ENCODE results near the gene RPS21. TPM values are rescaled to one million over a fixed set of nuclear protein-coding genes. Genes with fewer than 3 reads are reported as not detected.
"Not testable (repeated sequence)": the region's sequence is repeated elsewhere in the genome, so short reads cannot be mapped to it uniquely, and the experiment has no call there.

RPS21 gene
- total RNA-seq, 1 donor from 2014 or later: 2,085 TPM

DNA sequence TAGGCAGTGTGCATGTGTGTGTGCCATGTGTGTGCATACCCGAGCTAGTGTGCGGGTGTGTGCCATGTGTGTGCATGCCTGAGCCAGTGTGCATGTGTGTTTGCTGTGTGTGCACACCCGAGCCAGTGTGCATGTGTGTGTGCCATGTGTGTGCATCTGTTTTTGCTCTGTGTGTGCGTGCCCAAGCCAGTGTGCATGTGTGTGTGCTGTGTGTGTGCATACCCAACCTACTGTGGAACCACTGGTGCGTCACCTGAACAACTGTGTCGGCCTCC, 34.8 kb downstream of the RPS21 start:
- DNase-seq (ENCODE audit: low spot score): no peak
- Mint-ChIP-seq H3K36me3 (ENCODE audit: low read depth) (no peaks in the 10 kb centered on the region), H3K9me3 (no peaks in the 10 kb centered on the region), H3K27me3 (ENCODE audit: low read depth) (no peaks in the 10 kb centered on the region), H3K4me3 (ENCODE audit: low read depth) (no peak overlapping the region), H3K27ac (no peak overlapping the region), H3K4me1 (ENCODE audit: low read depth) (no peaks in the 10 kb centered on the region)
- intact Hi-C loops (cut with micrococcal nuclease): no loop called here

DNA sequence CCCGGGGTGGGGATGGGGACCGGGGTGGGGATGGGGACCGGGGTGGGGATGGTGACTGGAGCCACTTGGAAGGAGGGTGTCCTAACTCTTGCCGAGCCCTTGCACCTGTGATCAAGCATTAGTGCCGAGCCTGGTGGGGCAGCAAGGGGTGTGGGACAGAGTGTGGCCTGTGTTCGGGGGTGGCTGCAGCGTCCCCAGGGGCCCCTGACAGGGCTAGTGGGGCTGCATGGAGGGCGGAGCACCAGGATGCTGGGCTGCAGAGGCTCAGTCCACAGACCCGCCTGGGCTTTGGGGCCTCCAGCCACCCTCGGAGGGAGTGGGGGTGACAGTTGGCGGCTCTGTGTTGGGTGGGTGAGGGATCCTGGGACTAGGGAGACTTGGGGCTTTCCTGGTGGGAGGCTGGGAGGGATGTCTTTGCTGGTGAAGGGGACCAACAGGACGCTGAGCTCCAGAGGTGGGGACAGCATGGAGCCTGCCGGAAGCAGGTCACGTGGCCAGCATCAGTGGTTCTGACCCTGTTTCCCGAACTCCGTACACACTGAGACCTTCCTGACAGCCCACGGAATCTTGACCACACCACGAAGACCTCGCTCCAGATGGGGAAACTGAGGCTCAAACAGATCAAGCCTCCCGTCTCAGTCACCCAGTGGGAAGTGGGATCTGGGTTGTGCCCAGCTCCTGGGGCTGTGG, 35.9 kb downstream of the RPS21 start:
- H3K36me3 Mint-ChIP-seq (ENCODE audit: low read depth): no peaks in the 10 kb centered on the region
- no peaks in the 10 kb centered on the region for H3K27me3 Mint-ChIP-seq (ENCODE audit: low read depth)
- no peak overlapping the region for H3K4me3 Mint-ChIP-seq (ENCODE audit: low read depth)
- no peaks in the 10 kb centered on the region for H3K9me3 Mint-ChIP-seq
- DNase-seq (ENCODE audit: low spot score): no peak
- no peaks in the 10 kb centered on the region for H3K4me1 Mint-ChIP-seq (ENCODE audit: low read depth)
- H3K27ac Mint-ChIP-seq: no peak overlapping the region
- intact Hi-C loops (cut with micrococcal nuclease): no loop called here

DNA sequence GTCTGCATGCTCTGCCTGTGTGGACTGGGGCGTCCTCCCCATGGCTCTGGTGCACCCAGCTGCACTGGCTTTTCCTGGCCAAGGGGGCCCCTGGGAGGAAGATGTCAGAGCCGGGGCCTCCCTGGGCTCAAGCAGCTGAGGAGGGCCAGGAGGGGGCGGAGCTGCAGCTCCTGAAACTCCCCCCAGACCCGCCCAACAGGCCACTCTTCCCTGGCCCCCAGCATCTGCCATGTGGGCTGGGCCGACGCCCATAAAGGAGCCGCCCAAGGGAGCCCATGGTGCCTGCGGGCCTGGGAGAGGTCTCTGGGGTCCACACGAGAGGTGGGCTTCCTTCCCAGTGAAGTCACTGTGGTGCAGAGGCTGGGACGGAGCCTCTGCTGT, 36.4 kb downstream of the RPS21 start:
- no peaks in the 10 kb centered on the region for H3K9me3 Mint-ChIP-seq
- no peak overlapping the region for H3K4me3 Mint-ChIP-seq (ENCODE audit: low read depth)
- H3K4me1 Mint-ChIP-seq (ENCODE audit: low read depth): no peaks in the 10 kb centered on the region
- intact Hi-C loops (cut with micrococcal nuclease): no loop called here
- H3K27ac Mint-ChIP-seq: no peak overlapping the region
- no peaks in the 10 kb centered on the region for H3K36me3 Mint-ChIP-seq (ENCODE audit: low read depth)
- H3K27me3 Mint-ChIP-seq (ENCODE audit: low read depth): no peaks in the 10 kb centered on the region
- DNase-seq (ENCODE audit: low spot score): no peak

DNA sequence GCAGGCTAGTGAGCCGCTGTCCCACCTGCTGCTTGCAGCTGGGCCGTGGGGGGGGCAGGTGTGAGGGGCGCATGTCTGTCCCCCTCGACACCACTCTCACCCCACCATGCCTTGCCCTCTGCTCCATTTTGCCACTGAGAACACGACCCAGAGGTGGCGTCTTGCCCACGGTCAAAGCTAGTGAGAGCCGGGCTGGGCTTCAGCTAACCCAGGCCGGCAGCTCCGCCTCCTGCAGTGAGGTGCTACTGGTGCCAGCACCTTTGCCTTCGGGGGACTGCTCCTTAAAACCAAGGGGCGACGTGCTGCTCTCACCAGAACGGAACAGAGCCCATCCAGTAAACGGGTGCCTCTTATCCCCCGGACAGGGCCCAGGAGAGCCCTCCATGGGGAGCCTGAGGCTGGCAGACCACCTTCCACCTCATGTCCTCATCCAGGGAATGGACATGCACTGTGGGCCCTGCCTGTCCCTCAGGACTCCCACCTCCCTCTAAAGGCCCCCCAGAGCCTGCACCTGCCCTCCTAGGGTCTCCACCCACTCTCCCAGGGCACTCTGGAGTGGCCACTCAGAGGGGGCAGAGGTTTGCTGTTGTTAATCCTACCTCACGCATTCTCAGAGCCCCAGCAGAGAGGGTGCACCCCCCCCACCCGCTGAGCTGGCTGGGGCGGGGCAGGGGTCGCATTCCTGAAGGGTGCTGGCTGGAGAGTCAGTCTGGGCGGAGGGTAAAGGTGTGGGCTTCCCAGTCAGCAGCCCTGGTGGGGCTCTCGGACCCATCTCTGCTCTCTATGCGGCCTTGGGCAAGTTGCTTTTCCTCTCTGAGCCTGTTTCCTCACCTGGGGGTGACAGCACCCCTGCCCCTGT, 37.6 kb downstream of the RPS21 start:
- H3K36me3 Mint-ChIP-seq (ENCODE audit: low read depth): no peaks in the 10 kb centered on the region
- DNase-seq (ENCODE audit: low spot score): no peak
- H3K9me3 Mint-ChIP-seq: no peaks in the 10 kb centered on the region
- intact Hi-C loops (cut with micrococcal nuclease): no loop called here
- no peaks in the 10 kb centered on the region for H3K4me1 Mint-ChIP-seq (ENCODE audit: low read depth)
- H3K27me3 Mint-ChIP-seq (ENCODE audit: low read depth): no peaks in the 10 kb centered on the region
- H3K4me3 Mint-ChIP-seq (ENCODE audit: low read depth): no peak overlapping the region
- H3K27ac Mint-ChIP-seq: no peak overlapping the region

DNA sequence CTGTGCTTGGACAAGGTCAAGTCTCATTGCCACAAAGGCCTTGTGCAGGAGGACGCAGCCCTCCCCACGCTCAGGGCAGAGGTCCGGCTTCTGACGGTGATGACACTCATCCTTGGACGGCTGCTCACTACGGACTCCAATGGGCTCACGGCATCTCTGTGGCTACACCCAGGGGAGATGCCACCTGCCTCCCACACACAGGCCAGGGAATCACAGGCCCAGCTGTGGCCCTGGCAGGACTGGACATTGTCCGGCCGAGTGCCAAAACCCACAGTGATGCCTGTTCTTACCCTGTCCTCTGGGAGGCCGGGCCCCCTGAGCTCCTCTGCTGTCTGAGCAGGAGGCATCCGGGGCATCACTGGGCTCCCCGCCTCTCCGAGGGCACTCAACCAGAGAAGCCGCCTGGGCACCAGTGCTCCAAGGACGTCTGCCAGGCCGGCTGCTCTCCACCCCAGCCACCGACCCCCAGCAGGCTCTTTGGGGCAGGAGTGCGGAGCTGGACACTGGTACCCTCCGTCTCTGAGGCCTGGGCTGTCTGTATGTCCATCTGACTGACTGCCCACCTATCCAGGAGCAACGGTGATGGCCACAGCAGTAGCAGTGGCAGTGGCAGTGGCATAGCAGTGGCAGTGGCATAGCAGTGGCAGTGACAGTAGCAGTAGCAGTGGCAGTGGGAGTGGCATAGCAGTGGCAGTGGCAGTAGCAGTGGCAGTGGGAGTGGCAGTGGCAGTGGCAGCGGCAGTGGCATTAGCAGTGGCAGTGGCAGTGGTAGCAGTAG, 38.6 kb downstream of the RPS21 start:
- Mint-ChIP-seq H3K4me3 (ENCODE audit: low read depth) (no peak overlapping the region), H3K36me3 (ENCODE audit: low read depth) (no peaks in the 10 kb centered on the region), H3K27me3 (ENCODE audit: low read depth) (no peaks in the 10 kb centered on the region), H3K9me3 (no peaks in the 10 kb centered on the region), H3K27ac (no peak overlapping the region), H3K4me1 (ENCODE audit: low read depth) (no peaks in the 10 kb centered on the region)
- intact Hi-C loops (cut with micrococcal nuclease): no loop called here
- no peak for DNase-seq (ENCODE audit: low spot score)

DNA sequence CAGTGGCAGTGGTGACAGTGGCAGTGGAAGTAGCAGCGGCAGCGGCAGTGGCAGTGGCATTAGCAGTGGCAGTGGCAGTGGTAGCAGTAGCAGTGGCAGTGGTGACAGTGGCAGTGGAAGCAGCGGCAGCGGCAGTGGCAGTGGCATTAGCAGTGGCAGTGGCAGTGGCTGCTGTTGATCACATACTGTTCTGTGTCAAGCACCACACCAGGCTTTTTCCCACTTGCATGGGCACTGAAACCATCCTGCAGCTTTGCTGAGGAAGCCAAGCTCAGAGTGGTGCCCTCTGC, 39.1 kb downstream of the RPS21 start:
- H3K9me3 Mint-ChIP-seq; H3K36me3 Mint-ChIP-seq (ENCODE audit: low read depth); H3K4me1 Mint-ChIP-seq (ENCODE audit: low read depth); H3K27me3 Mint-ChIP-seq (ENCODE audit: low read depth); H3K4me3 Mint-ChIP-seq (ENCODE audit: low read depth); H3K27ac Mint-ChIP-seq; intact Hi-C loops (cut with micrococcal nuclease); DNase-seq (ENCODE audit: low spot score): not testable (repeated sequence)

DNA sequence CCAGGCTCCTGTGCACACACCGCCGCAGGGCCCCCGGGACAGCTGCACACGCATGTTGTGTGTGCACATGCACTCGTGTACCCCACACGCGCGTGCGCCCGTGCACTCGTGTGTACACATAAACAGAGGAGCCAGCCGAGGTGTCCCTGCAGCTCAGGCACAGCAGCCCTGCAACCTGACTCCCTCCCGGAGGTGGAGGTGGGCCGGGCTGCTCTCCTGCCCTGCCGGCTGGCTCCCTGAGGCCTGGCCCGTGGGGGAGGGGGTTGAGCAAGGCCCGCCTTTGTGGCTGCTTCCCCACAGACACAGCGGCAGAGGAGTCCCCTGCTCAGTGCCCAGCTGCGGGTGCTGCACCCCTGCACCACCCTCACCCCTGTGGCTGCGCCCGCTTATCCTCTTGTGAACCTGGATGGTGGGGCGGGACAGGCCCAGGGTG, 39.8 kb downstream of the RPS21 start:
- no peaks in the 10 kb centered on the region for H3K4me1 Mint-ChIP-seq (ENCODE audit: low read depth)

DNA sequence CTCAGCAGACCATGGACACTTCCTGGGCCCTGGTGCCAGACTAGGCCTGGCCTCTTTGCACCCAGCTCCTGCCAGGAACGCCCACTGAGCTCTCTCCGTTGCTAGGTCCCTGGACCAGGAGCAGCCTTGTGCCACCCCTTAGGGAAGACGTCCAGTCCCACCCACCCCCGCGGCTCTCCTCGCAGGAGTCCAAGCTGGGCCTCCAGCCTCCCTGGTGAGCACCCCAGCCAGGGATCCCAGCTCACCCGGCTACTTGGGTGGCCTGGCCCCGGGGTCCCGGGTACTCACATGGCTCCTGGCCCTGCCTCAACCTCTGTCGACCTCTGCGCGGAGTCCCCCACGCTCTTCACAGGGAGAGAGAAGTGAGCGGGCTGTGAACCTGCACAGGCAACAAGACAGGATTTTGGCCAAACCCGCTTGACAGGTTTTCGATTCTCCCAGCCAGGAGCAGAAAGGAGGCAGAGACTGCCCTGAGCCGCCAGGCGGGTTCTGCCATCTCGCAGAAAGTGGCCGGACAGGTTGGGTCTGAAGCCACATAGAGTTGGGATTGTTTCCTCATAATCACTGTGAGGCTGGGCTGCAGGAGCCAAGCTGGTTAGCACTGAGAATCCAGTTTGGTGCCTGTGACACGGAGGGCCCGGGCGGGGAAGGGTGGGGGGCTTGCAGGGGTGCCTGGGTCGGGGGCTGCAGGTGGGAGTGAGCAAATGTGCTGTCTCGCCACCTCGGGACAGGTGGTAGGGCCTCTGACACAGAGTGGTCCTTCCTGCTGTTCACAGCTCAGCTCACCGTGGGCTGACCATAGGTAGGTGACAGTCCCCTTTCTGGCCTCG, 40.5 kb downstream of the RPS21 start, which contains the start of gene RBBP8NL:
RBBP8NL (minus strand) TSS at position 368 of the 830 bp plus-strand sequence. CDS start 7,892 bp downstream, outside the sequence.
- intact Hi-C loops (cut with micrococcal nuclease): no loop called here
- H3K27me3 Mint-ChIP-seq (ENCODE audit: low read depth): no peaks in the 10 kb centered on the region
- no peaks in the 10 kb centered on the region for H3K9me3 Mint-ChIP-seq
- H3K27ac Mint-ChIP-seq: no peak within 1 kb of the TSS
- H3K36me3 Mint-ChIP-seq (ENCODE audit: low read depth): no peaks in the 10 kb centered on the region
- H3K4me3 Mint-ChIP-seq (ENCODE audit: low read depth): no peak within 1 kb of the TSS
- DNase-seq (ENCODE audit: low spot score): no peak
- no peaks in the 10 kb centered on the region for H3K4me1 Mint-ChIP-seq (ENCODE audit: low read depth)

More for the DNA sequence above, 39.8 kb downstream of the RPS21 start:
- H3K4me3 Mint-ChIP-seq (ENCODE audit: low read depth): no peak overlapping the region
- no peaks in the 10 kb centered on the region for H3K27me3 Mint-ChIP-seq (ENCODE audit: low read depth)
- no peak for DNase-seq (ENCODE audit: low spot score)
- H3K9me3 Mint-ChIP-seq: no peaks in the 10 kb centered on the region
- no peak overlapping the region for H3K27ac Mint-ChIP-seq
- H3K36me3 Mint-ChIP-seq (ENCODE audit: low read depth): no peaks in the 10 kb centered on the region
- intact Hi-C loops (cut with micrococcal nuclease): no loop called here

DNA sequence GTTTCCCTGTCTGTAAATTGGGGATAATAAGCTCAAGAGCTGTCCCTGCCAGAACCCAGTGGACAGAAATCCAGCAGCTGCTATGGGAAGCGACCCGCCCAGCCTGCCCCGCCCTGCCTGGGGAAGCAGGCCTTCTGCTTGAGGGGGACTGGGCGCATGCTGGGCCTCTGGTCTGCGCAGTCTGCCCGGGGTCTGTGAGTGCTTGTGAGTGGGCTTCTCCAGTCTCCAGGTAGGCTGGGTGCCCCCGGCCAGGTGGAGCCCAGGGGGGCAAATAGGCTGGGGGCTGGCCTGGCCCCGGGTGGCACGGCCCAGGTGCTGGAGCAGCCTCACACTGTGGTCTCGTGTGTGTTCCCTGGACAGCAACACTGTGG, 41.1 kb downstream of the RPS21 start:
- Mint-ChIP-seq H3K36me3 (ENCODE audit: low read depth) (no peaks in the 10 kb centered on the region), H3K27me3 (ENCODE audit: low read depth) (no peaks in the 10 kb centered on the region), H3K4me1 (ENCODE audit: low read depth) (no peaks in the 10 kb centered on the region), H3K27ac (no peak overlapping the region), H3K4me3 (ENCODE audit: low read depth) (no peak overlapping the region), H3K9me3 (no peaks in the 10 kb centered on the region)
- intact Hi-C loops (cut with micrococcal nuclease): no loop called here
- no peak for DNase-seq (ENCODE audit: low spot score)

DNA sequence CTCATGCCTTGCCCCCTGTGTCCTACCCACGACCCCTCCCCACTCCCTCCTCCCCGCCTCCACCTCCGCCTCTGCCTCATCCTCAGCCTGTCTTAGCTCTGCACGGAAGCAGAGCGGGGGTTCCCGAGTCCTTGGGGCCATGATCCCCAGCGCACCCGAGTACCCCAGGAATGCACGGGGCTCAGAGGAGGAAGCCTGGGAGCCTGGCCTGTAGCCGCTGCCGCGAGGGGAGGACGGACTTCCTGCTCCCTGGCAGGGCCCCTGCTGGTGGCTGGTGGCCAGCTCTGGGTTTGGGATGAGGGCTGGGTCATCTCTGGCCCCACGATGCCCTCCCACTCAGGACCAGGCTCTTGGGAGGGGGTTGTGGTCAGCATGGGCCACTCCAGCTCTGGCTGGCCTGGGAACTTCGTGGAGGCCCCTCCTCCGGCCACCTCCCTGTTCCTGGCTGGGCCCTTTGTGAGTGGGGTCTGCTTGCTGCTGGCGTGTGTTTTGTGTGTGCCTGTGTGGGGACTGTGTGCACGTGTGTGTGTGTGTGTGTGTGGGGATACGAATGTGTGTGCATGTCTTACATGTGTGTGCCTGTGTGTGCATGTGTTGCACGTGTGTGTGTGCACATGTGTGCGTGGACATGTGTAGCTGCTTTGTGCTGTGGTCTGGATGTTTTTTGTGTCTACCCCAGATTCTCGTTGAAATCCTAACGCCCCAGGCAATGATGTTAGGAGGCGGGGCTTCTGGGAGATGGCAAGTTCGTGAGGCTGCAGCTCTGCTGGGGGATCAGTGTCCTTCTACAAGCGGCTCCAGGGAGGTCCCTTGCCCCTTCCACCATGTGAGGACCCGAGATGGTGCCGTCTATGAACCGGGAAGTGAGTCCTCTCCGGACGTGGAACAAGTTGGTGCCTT, 41.7 kb downstream of the RPS21 start:
- DNase-seq (ENCODE audit: low spot score): no peak
- H3K27ac Mint-ChIP-seq: no peak overlapping the region
- H3K4me3 Mint-ChIP-seq (ENCODE audit: low read depth): no peak overlapping the region
- H3K27me3 Mint-ChIP-seq (ENCODE audit: low read depth): peaks cover 1% of the 10 kb centered on the region
- H3K4me1 Mint-ChIP-seq (ENCODE audit: low read depth): no peaks in the 10 kb centered on the region
- no peaks in the 10 kb centered on the region for H3K9me3 Mint-ChIP-seq
- no peaks in the 10 kb centered on the region for H3K36me3 Mint-ChIP-seq (ENCODE audit: low read depth)
- intact Hi-C loops (cut with micrococcal nuclease): no loop called here

DNA sequence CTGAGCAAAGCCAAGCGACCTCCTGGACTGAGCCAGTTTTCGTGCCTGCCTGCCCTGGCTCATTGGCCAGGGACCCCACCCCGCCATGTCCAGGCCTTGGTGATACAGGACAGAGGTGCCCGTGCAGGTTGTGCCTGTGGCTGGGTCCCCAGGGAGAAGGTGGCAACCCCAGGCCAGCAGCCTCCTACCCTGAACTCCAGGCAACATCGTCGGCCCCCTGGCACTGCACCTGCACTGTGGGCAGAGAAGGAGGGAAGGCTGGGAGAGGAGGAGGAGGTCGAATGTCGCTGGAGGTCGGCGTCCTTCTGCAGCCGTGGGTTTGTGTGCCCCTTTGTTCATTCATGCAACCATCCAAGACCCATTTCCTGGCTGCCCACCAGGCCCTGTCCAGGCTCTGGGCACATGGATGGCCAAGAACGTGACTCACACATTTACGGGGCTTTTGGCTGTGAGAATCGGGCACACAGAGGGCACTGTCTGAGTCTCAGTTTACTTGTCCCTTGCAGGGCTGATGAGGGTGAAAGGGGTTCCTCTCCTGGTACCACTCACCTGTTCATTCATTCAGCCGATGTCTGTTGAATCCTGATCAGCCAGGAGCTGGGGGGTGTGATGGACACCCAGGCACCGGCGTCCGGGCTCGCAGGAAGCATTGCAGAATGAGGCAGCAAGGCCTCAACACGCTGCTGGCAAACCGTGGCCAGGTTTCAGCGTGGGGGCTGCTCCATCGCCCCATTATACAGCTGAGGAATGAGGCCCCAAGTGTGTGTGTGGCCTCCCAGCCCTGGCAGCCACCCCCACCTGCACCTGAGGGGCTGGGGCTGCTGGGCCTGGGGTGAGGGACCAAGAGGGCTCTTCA, 42.8 kb downstream of the RPS21 start:
- H3K36me3 Mint-ChIP-seq (ENCODE audit: low read depth): no peaks in the 10 kb centered on the region
- no peak overlapping the region for H3K4me3 Mint-ChIP-seq (ENCODE audit: low read depth)
- no peak for DNase-seq (ENCODE audit: low spot score)
- intact Hi-C loops (cut with micrococcal nuclease): no loop called here
- H3K27ac Mint-ChIP-seq: no peak overlapping the region
- H3K4me1 Mint-ChIP-seq (ENCODE audit: low read depth): no peaks in the 10 kb centered on the region
- H3K27me3 Mint-ChIP-seq (ENCODE audit: low read depth): peaks cover 12% of the 10 kb centered on the region
- H3K9me3 Mint-ChIP-seq: no peaks in the 10 kb centered on the region

Measured in activated T-helper 2 cell treated with anti-CD3 and anti-CD28 coated beads, Interferon-gamma antibody, Interleukin-2, Interleukin-4, amounts not matched to agents 10 μg/mL and 5 μg/mL and 100 μg/mL, durations not matched to agents 14 hours and 24 hours and 36 hours (primary cell).